Stimulated activated CD4-positive, alpha-beta T cell treated with anti-CD3 and anti-CD28 coated beads, Interleukin-15, amount 100 ng/mL, for 1 hour (primary cell): ENCODE measurements around the gene SSTR5.
"Not testable (repeated sequence)": the region's sequence is repeated elsewhere in the genome, so short reads cannot be mapped to it uniquely, and the experiment has no call there.

Experiments used
- DNase-seq, 2 donors: peaks; one replicate each; pipeline ENCODE4 v3.0.0-alpha.2; 2020; ENCODE audit warnings: low read depth in 1 of 2, low spot score in 1 of 2

Gene SSTR5

GRCh38 chr16:1072526-1073261 lies at the start of gene SSTR5:
Gene SSTR5, plus strand, starts transcription at chr16:1072747. Its CDS starts 6,122 bp downstream, at chr16:1078869.
- DNase-seq: no peak

GRCh38 chr16:1024138-1024537 lies 48.4 kb upstream of the SSTR5 start:
- DNase-seq: no peak

GRCh38 chr16:1025183-1025809 lies 47.3 kb upstream of the SSTR5 start:
- DNase-seq: not testable (repeated sequence)

- DNase-seq: no peak
Measured at GRCh38 chr16:1026057-1026783, 46.3 kb upstream of the SSTR5 start.

- no peak for DNase-seq
Measured at GRCh38 chr16:1026784-1027500, 45.6 kb upstream of the SSTR5 start.

GRCh38 chr16:1027501-1027815 lies 45.1 kb upstream of the SSTR5 start:
- DNase-seq: no peak

DNA sequence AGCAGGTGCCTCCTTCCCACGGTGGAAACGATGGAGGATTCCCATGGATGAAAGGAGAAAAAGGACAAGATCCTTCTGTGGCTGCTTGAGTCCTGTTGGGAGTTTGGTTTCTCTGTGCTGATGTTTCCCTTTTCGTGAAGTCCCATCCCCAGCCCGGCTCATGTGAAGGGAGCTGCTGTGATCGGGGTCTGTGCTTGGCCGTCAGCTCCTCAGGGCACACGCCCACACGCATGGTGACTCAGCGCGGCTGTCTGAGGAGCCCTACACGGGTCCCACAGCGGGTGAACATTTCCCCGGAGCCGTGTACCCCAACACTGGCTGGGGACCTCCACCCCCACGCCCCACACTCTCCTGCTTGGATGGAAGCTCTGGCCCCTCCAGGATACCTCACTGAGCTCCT lies 44.5 kb upstream of the SSTR5 start:
- DNase-seq: no peak

DNA sequence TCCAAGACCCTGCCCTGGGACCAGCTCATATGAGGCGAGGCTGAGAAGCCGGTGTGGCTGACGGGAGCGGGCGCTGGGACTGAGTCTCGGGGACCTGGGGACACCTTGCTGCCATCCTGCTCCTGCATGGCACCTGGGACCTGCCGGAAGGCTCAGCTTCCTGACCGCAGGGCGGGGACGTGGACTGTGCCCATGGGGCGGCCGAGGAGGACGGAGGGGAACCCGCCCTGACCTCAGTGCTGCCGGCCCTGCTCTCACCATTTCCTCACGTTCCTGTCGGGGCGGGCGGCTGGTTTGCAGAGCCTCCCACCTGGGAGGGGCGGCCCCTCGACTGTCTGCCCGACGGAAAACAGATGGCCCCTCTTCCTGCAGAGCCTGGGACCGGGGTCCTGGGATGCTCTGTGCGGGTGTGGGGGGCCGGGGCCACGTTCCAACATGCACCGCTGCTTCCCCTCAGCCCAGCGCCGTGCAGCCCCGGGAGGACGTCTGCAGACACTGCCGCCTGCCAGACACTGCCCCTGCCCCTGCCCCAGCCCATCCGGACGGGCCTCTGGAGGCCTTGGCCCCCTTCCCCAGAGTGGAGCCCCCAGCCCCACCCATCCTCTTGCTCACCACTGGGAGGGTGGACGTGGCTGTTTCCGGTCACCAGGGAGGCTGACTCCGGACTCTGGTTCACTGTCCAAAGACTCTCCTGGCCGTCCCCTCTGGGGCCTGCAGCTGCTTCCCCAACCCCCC lies 43.9 kb upstream of the SSTR5 start:
- no peak for DNase-seq

DNA sequence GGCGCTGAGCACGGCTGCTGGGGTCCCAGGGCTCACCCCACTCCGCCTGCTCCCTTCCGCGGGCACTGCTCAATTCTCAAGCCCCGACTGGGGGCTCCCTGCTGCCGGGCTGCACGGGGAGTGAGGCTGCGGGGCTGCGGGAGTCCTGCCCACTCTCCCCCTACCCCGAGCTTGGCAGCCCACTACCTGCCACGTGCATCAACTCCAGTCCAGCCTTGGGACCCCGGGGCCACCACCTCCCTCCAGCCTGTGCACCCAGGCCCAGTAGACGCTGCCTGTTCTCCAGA lies 43.3 kb upstream of the SSTR5 start:
- no peak for DNase-seq

DNA sequence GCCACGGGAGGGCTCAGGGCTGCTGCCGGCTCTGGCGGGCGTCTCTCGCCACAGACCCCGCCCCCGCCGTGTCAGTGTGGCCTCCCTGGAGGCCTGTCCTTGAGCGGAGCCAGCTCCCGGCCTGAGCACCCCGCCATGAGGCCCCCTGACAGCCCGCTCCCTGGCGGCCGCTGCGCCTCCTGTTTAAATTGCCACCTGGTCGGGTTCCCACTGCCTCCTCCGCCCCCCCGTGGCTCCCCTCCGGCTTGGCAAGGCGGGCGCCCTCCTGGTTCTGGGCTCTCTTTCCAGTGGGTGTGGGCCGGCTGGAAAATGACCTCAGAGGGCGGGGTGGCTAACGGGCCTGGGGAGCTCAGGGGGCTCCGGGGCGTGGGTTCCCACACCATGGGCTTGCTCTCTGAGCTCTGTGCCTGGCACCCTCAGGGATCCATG lies 42.1 kb upstream of the SSTR5 start:
- DNase-seq: no peak

DNA sequence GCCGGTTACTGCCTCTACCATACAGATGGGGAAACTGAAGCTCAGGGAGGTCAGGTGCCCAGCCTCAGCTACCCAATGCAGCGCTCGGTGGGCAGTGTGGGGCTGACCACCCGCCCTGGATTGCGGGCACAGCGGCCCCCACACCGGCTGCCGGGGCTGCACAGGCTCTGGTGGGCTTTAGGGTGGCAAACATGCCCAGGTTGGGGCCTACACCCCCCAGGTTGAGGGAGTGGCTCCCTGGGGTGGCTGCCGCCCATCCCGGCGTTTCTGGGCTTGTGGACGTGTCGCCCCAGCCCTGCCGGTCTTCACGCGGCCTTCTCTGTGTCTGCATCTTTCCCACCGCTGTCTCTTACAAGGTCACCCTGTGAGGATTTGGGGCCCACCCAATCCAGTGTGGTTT lies 40.9 kb upstream of the SSTR5 start:
- DNase-seq: no peak

DNA sequence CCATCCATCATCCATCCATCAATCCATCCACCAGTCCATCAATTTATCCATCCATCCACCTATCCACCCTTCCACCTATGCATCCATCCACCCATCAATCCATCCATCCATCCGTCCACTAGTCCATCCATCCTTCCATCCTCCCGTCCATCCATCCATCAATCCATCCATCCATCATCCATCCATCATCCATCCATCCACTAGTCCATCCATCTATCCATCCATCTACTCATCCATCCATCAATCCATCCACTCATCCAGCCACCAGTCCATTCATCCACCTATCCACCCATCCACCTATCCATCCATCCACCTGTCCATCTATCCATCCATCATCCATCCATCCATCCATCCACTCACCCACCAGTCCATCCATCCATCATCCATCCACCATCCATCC lies 39.9 kb upstream of the SSTR5 start:
- DNase-seq: no peak

- DNase-seq: no peak
Measured at GRCh38 chr16:1033128-1033679, 39.3 kb upstream of the SSTR5 start.

GRCh38 chr16:1034230-1035065 lies 38.1 kb upstream of the SSTR5 start:
- DNase-seq: no peak

DNA sequence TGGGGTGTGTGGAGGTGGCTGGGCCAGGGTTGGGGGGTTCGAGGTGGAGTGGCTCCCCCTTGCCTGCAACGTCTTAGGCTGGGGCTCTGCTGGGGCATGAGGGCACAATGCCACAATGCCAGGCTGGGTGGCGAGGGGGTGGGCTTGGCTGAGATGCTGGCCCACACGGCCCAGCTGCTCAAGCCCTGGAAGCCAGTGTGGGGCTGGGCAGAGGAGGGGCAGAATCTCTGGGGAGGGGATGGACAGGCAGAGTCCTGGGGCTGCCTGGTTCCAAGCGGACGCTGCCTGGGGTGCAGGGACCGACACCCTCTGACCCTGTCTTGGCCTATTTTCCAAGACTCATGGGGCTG lies 37.5 kb upstream of the SSTR5 start:
- no peak for DNase-seq

GRCh38 chr16:1036166-1036565 lies 36.4 kb upstream of the SSTR5 start:
- no peak for DNase-seq

GRCh38 chr16:1036726-1037393 lies 35.7 kb upstream of the SSTR5 start:
- no peak for DNase-seq

DNA sequence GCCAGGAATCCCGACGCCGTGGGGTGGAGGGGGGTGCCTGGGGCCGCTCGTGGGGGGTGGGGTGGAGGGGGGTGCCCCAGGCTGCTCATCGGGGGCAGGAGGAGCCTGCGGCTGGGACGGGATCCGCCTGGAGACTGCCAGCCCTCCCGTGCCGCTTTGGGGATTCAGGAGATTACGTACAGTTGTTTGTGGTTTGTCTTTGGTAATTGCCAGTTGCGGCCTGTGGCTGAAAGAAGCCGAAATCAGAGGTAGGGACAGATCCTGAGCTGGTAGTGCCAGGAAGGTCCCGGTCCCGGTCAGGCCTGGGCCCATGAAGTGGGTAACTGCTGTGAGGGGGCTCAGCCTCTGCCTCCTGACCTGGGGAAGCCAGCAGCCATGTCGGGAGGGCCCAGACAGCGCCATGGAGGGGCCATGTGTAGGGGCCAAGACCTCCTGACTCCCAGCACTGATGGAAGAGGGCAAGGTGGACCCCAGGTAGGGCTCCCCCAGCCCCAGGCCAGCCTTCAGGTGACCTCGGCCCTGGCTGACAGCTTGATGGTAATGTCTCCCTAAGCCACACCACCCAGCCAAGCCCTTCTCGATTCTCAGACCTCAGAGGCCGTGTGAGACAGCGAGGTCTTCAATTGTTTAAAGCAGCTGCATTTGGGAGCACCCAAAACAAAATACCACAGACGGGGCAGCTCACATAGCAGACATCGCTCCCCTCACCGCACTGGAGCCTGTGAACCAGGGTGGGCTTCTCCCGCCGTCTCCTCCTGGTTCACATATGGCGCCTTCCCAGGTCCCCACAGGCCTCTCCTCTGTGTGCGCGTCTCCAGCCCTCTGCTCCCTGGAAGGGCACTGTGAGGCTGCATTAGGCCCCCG lies 34.9 kb upstream of the SSTR5 start:
- DNase-seq: no peak

- DNase-seq: no peak
Measured at GRCh38 chr16:1038932-1039331, 33.6 kb upstream of the SSTR5 start.
